ENCODE data around the gene PNPLA1.

The PNPLA1 gene

GRCh38 chr6:36243562-36244212, 26.2 kb upstream of the PNPLA1 start:
- no peak for DNase-seq (ENCODE audit: low spot score)
- no peak for TF ChIP-seq CTCF (IDR thresholded peaks at IDR 0.05; ENCODE audit: borderline replicate concordance, control extremely low read depth, extremely low read depth, insufficient read depth, missing control alignments)
- in situ Hi-C loops (cut with MboI; ENCODE audit: low sequenced_read_pairs, unreplicated experiment) = no loop called here

- in situ Hi-C loops (cut with MboI; ENCODE audit: low sequenced_read_pairs, unreplicated experiment) = no loop called here
- no peak for DNase-seq (ENCODE audit: low spot score)
- TF ChIP-seq CTCF (IDR thresholded peaks at IDR 0.05; ENCODE audit: borderline replicate concordance, control extremely low read depth, extremely low read depth, insufficient read depth, missing control alignments) = no peak
Measured at GRCh38 chr6:36244641-36245280, 25.1 kb upstream of the PNPLA1 start.

GRCh38 chr6:36245572-36246061, 24.2 kb upstream of the PNPLA1 start:
- in situ Hi-C loops (cut with MboI; ENCODE audit: low sequenced_read_pairs, unreplicated experiment) = no loop called here
- TF ChIP-seq CTCF (IDR thresholded peaks at IDR 0.05; ENCODE audit: borderline replicate concordance, control extremely low read depth, extremely low read depth, insufficient read depth, missing control alignments) = no peak
- no peak for DNase-seq (ENCODE audit: low spot score)

GRCh38 chr6:36246506-36247268, 23.2 kb upstream of the PNPLA1 start:
- no peak for TF ChIP-seq CTCF (IDR thresholded peaks at IDR 0.05; ENCODE audit: borderline replicate concordance, control extremely low read depth, extremely low read depth, insufficient read depth, missing control alignments)
- in situ Hi-C loops (cut with MboI; ENCODE audit: low sequenced_read_pairs, unreplicated experiment) = no loop called here
- no peak for DNase-seq (ENCODE audit: low spot score)

- no peak for DNase-seq (ENCODE audit: low spot score)
- in situ Hi-C loops (cut with MboI; ENCODE audit: low sequenced_read_pairs, unreplicated experiment) = no loop called here
- TF ChIP-seq CTCF (IDR thresholded peaks at IDR 0.05; ENCODE audit: borderline replicate concordance, control extremely low read depth, extremely low read depth, insufficient read depth, missing control alignments) = no peak
Measured at GRCh38 chr6:36247693-36248092, 22.2 kb upstream of the PNPLA1 start.

GRCh38 chr6:36248980-36249379, 20.9 kb upstream of the PNPLA1 start:
- in situ Hi-C loops (cut with MboI; ENCODE audit: low sequenced_read_pairs, unreplicated experiment) = no loop called here
- TF ChIP-seq CTCF (IDR thresholded peaks at IDR 0.05; ENCODE audit: borderline replicate concordance, control extremely low read depth, extremely low read depth, insufficient read depth, missing control alignments) = no peak
- no peak for DNase-seq (ENCODE audit: low spot score)

Measured in GM13976 (cell line).